Uterus (tissue), 4 donors: Measurements from ENCODE around the gene IL10RA. TPM values are rescaled to one million over a fixed set of nuclear protein-coding genes. Genes with fewer than 3 reads are reported as not detected.

Experiments used
- DNase-seq, 2 donors: peaks; one replicate each; pipeline ENCODE4 v3.0.0-alpha.2; 2019 to 2020
- H3K27ac ChIP-seq, 2 donors: fragments of 200-600 bp; sonication (generic); 1 replicate in 1 of 2; 2 replicates in 1 of 2; pipeline ENCODE4 v1.5.1; 2016 to 2018
- H3K27me3 ChIP-seq, 2 donors: fragments of 200-600 bp; sonication (generic); one replicate each; pipeline ENCODE4 v1.5.1; 2018 to 2019; ENCODE audit warnings: control low read depth in 1 of 2
- H3K36me3 ChIP-seq, 2 donors: fragments of 200-600 bp; sonication (generic); one replicate each; pipeline ENCODE4 v1.5.1; 2019; ENCODE audit warnings: control low read depth in 1 of 2
- H3K4me1 ChIP-seq, 2 donors: fragments of 200-600 bp; sonication (generic); one replicate each; pipeline ENCODE4 v1.5.1; 2018 to 2019; ENCODE audit warnings: control low read depth in 1 of 2
- H3K4me3 ChIP-seq, 2 donors: fragments of 200-600 bp; sonication (generic); 1 replicate in 1 of 2; 2 replicates in 1 of 2; pipeline ENCODE4 v1.5.1; 2018 to 2019; ENCODE audit warnings: mild to moderate bottlenecking in 1 of 2
- H3K9me3 ChIP-seq, 2 donors: fragments of 200-600 bp; sonication (generic); one replicate each; pipeline ENCODE4 v1.5.1; 2019; ENCODE audit warnings: control low read depth in 1 of 2
- POLR2A ChIP-seq, 2 donors: fragments of 450-650 bp; IDR thresholded peaks; one replicate each; pipeline ENCODE4 v1.6.1; 2016; ENCODE audit warnings: antibody characterized with exemption in 2 of 2, mild to moderate bottlenecking in 1 of 2, moderate library complexity in 1 of 2
- intact Hi-C: fragments of 100-400 bp; cut with DNase I; formaldehyde crosslinking; loops from one replicate; pipeline ENCODE4 v1.15.1; 2023; ENCODE audit warnings: low total_unique reads
- total RNA-seq, 4 donors: library from RNA; depleted of rRNA in 3 of 4; stranded (reverse); fragments of >200 nt in 3 of 4; gene quantifications; one replicate each; pipeline versions ENCODE4 v1.1.0 to v1.2.4, GENCODE V29; 2014 to 2023
- TF ChIP-seq, protein P1 (sequence below), 4 experiments: fragments of 200-600 bp in 2 of 4; fragments of 450-650 bp in 2 of 4; sonication (generic) in 2 of 4; IDR thresholded peaks; one replicate each; pipeline ENCODE4 v1.5.1; 2016 to 2019; ENCODE audit warnings: antibody characterized with exemption in 4 of 4, mild to moderate bottlenecking in 2 of 4, moderate library complexity in 1 of 4
- donor health status: DM: yes; HTN: yes; CAD: no.

IL10RA gene
- total RNA-seq: 10 to 100 TPM in 3 of 4 donors, 1 to 10 TPM in 1; 6.8 to 45.9 (median 11.1) TPM

DNA sequence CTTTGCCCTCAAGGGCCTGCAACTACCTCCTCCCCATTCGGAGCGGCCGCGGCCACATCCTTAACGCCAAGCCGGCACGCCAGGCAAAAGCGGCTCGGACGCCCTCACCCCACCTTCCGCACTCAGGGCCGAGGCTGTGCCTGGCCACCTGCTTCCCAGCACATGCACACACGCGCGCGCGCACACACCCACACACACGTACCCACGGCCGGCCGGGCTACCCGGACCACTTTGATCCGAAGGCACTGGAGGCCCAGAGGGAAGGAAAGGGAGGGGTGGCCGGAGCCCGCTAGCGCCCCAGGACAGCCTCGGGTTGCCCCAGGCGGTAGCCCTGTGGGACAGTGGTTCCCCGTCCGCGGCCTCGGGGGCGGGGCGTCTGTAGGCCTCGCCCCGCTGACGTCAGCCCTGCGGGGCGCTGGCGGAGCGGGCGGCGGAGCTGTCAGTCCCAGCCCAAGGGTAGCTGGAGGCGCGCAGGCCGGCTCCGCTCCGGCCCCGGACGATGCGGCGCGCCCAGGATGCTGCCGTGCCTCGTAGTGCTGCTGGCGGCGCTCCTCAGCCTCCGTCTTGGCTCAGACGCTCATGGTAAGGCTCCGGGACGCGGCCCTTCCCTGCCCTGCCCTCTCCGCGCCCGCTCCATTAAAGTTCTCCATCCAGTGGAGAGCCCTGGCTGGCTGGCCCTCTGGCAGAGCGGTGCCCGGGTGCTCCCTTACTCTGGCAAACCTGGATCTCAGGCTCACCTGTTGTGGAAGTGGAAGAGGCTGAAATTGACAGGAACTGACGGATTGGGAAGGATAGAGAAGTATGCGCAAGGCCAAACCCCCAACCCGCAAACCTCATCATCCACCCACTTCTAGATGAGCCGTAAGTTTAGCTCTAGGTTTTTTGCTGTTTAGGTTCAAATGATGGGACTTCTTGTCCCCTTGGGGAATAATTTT is at the start of gene IL10RA:
Gene IL10RA (plus strand): TSS at position 442 of the 935 bp plus-strand sequence. CDS start 74 bp downstream, at position 516.
- Histone ChIP-seq H3K9me3 (no peaks in the 10 kb centered on the region), H3K4me3 (peak within 1 kb of the TSS; percentile 38 to 46), H3K36me3 (no peaks in the 10 kb centered on the region), H3K4me1 (no peaks in the 10 kb centered on the region), H3K27me3 (no peaks in the 10 kb centered on the region), H3K27ac (peak within 1 kb of the TSS; percentile 42 to 65)
- DNase-seq: peak; percentile 70 to 85
- peak; percentile 60 to 75 for TF ChIP-seq POLR2A (IDR thresholded peaks at IDR 0.05)
- TF ChIP-seq, protein P1, sequence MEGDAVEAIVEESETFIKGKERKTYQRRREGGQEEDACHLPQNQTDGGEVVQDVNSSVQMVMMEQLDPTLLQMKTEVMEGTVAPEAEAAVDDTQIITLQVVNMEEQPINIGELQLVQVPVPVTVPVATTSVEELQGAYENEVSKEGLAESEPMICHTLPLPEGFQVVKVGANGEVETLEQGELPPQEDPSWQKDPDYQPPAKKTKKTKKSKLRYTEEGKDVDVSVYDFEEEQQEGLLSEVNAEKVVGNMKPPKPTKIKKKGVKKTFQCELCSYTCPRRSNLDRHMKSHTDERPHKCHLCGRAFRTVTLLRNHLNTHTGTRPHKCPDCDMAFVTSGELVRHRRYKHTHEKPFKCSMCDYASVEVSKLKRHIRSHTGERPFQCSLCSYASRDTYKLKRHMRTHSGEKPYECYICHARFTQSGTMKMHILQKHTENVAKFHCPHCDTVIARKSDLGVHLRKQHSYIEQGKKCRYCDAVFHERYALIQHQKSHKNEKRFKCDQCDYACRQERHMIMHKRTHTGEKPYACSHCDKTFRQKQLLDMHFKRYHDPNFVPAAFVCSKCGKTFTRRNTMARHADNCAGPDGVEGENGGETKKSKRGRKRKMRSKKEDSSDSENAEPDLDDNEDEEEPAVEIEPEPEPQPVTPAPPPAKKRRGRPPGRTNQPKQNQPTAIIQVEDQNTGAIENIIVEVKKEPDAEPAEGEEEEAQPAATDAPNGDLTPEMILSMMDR (IDR thresholded peaks at IDR 0.05): no peak
- intact Hi-C loops: no loop called here

DNA sequence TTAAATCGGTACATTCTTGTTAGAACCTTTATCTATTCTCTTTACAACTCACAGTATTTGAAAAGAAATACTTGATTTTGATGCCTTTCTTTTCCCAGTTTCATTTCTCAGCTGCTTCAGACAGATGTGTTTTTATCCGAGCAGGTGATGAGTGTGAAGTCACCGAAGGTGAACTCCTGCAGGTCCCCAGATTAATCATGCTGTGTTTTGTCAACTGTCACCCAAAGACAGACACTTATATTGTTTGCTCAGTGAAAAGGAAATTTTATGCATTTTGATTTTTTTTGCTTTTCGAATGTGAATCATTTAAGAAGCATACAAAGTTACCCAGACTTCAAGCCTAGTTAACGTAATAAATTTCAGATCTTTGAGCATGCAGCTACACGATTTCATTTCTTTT is 49.2 kb upstream of the IL10RA start:
- no peak for TF ChIP-seq POLR2A (IDR thresholded peaks at IDR 0.05)
- TF ChIP-seq, protein P1 (IDR thresholded peaks at IDR 0.05): no peak
- no peaks in the 10 kb centered on the region for H3K36me3 ChIP-seq
- H3K27me3 ChIP-seq: no peaks in the 10 kb centered on the region
- H3K27ac ChIP-seq: no peak overlapping the region
- DNase-seq: no peak
- no peaks in the 10 kb centered on the region for H3K4me1 ChIP-seq
- H3K9me3 ChIP-seq: no peaks in the 10 kb centered on the region
- H3K4me3 ChIP-seq: no peak overlapping the region
- intact Hi-C loops: no loop called here

DNA sequence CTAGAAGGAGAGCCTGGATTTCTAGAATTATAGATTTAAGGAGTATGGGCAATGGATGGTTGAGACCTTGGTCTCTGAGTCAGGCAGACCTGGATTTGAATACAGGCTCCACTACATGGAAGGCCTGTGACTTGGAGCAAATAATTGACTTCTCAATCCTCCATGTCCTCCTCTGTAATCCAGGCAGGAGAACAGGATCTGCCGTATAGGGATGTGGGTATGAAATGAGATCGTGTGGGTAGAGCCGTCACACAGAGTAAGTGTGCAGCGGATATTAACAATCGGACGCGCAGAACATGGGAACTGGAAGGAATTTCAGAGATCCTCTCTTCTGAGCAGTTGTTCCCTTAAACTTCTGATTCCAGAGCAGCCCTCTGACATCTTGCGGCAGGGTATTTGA is 45.5 kb upstream of the IL10RA start:
- Histone ChIP-seq H3K27me3 (no peaks in the 10 kb centered on the region), H3K27ac (no peak overlapping the region), H3K9me3 (no peaks in the 10 kb centered on the region), H3K4me1 (no peaks in the 10 kb centered on the region), H3K4me3 (no peak overlapping the region), H3K36me3 (no peaks in the 10 kb centered on the region)
- TF ChIP-seq POLR2A (IDR thresholded peaks at IDR 0.05): no peak
- TF ChIP-seq, protein P1 (IDR thresholded peaks at IDR 0.05): no peak
- DNase-seq: no peak
- intact Hi-C loops: no loop called here

DNA sequence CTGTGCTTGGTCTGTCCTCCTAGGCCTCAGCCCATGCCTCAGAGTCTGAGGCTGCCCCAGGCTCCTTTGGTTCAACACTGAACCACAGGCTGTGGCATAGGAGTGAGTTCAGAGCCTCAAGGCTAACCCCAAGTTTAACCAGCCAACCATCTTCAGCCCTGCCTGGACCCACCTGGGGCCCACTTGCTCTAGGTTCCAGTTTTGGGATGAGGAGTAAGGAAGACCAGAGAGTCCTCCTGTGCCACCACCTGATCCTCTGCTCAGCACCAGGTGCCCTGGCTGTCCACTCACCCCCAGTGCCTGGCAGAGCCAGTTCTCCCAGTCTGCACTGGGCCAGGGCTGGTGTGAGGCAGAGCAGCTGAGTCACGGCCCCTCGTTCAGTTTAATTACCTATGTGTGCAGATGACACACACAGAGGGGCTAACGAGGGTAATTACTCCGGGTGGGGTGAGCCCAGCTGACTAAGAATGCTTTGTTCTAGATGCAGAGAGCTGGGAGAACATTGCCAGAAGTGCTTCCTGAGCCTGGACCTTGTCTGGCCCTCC is 45.0 kb upstream of the IL10RA start:
- Histone ChIP-seq H3K27me3 (no peaks in the 10 kb centered on the region), H3K9me3 (no peaks in the 10 kb centered on the region), H3K4me3 (no peak overlapping the region), H3K27ac (no peak overlapping the region), H3K36me3 (no peaks in the 10 kb centered on the region), H3K4me1 (no peaks in the 10 kb centered on the region)
- DNase-seq: no peak
- intact Hi-C loops: no loop called here
- TF ChIP-seq POLR2A (IDR thresholded peaks at IDR 0.05): no peak
- TF ChIP-seq, protein P1 (IDR thresholded peaks at IDR 0.05): no peak
